Chondrocyte (in vitro differentiated cells): ENCODE data around the gene TRIM2. TPM values are rescaled to one million over a fixed set of nuclear protein-coding genes. Genes with fewer than 3 reads are reported as not detected.

Experiments
- DNase-seq: peaks from one replicate; pipeline ENCODE4 v3.0.0; 2021; ENCODE audit warnings: mixed read lengths, low spot score
- H3K27ac Mint-ChIP-seq: one replicate; pipeline ENCODE4 v1.8.0; 2021; ENCODE audit warnings: mild to moderate bottlenecking, moderate library complexity, mixed read lengths; ENCODE audit not compliant: unreplicated experiment
- H3K27me3 Mint-ChIP-seq: 2 replicates; pipeline ENCODE4 v1.8.0; 2021; ENCODE audit warnings: low read depth, mixed read lengths
- H3K36me3 Mint-ChIP-seq: 2 replicates; pipeline ENCODE4 v1.8.0; 2021; ENCODE audit warnings: low read depth, mixed read lengths
- H3K4me1 Mint-ChIP-seq: 2 replicates; pipeline ENCODE4 v1.8.0; 2021; ENCODE audit warnings: low read depth, mild to moderate bottlenecking, mixed read lengths
- H3K4me3 Mint-ChIP-seq: one replicate; pipeline ENCODE4 v1.8.0; 2021; ENCODE audit warnings: mild to moderate bottlenecking, moderate library complexity, mixed read lengths; ENCODE audit not compliant: unreplicated experiment
- H3K9me3 Mint-ChIP-seq: 2 replicates; pipeline ENCODE4 v1.8.0; 2021; ENCODE audit warnings: low read depth, mixed read lengths
- total RNA-seq: library from RNA; stranded (reverse); gene quantifications from 3 replicates; pipeline ENCODE4 v1.2.1, GENCODE V29; 2021
- TF ChIP-seq, protein P1 (sequence below): fragments of 200-600 bp; sonication (generic); IDR thresholded peaks from 2 replicates; pipeline ENCODE4 v1.5.0; 2021; ENCODE audit warnings: antibody characterized with exemption, mild to moderate bottlenecking, moderate library complexity

Gene TRIM2
- total RNA-seq, 1 donor from 2014 or later = 18.2 TPM

DNA sequence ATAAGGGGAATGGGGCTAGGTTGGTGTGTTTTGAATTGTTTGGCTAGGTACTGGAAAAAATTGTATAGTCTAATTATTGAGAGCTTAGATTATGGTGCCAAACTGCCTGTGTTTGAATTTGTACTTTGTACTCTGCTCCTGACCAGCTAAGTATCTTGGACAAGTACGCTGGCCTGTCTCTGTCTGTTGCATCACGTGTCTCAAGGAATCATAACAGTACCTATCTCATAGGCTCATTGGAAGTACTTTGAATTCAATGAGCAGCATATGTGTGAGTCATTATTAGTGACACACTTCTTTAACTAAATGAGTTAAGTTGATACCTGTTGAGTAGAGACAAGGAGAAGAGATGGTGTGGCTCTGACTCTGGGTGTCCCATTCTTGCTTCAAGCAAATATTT lies 70.7 kb downstream of the TRIM2 start:
- DNase-seq = no peak
- H3K27ac Mint-ChIP-seq = no peak overlapping the region

DNA sequence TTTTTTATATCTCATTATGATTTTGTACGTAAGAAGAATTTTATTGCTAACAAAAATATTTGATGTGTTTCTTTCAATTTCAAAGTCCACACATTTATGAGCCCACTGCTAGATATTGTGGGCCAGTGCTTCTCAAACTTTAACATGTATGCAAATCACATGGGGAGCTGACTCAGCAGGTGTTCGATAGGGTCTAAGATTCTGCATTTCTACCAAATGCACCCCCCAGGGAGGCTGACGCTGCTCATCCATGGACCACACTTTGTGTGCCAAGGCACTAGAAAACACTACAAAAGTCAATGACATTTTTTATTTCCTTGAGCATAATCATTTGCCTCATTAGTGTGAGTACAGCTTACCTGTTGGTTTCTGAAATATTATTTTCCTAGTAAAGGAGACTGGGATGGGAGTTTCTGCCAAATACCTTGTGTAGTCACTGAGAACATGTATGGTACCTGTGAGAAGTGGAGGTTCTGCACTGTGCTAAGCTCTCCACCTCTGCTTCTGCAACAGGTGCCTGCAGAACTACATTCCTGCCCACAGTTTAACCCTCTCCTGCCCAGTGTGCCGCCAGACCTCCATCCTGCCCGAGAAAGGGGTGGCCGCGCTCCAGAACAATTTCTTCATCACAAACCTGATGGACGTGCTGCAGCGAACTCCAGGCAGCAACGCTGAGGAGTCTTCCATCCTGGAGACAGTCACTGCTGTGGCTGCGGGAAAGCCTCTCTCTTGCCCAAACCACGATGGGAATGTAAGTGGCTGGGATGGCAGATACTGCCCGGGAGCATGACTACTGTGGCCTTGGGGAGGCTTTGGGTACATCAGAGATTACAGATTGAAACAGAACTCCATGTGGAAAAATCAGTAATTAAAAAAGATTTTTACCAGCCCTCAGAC lies 71.4 kb downstream of the TRIM2 start:
- H3K36me3 Mint-ChIP-seq = peaks cover 7% of the 10 kb centered on the region
- H3K27ac Mint-ChIP-seq = no peak overlapping the region
- no peak for DNase-seq
- H3K27me3 Mint-ChIP-seq = no peaks in the 10 kb centered on the region
- H3K4me3 Mint-ChIP-seq = no peak overlapping the region
- H3K9me3 Mint-ChIP-seq = no peaks in the 10 kb centered on the region
- no peaks in the 10 kb centered on the region for H3K4me1 Mint-ChIP-seq
- TF ChIP-seq, protein P1, sequence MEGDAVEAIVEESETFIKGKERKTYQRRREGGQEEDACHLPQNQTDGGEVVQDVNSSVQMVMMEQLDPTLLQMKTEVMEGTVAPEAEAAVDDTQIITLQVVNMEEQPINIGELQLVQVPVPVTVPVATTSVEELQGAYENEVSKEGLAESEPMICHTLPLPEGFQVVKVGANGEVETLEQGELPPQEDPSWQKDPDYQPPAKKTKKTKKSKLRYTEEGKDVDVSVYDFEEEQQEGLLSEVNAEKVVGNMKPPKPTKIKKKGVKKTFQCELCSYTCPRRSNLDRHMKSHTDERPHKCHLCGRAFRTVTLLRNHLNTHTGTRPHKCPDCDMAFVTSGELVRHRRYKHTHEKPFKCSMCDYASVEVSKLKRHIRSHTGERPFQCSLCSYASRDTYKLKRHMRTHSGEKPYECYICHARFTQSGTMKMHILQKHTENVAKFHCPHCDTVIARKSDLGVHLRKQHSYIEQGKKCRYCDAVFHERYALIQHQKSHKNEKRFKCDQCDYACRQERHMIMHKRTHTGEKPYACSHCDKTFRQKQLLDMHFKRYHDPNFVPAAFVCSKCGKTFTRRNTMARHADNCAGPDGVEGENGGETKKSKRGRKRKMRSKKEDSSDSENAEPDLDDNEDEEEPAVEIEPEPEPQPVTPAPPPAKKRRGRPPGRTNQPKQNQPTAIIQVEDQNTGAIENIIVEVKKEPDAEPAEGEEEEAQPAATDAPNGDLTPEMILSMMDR = no peak

More for the DNA sequence above, 70.7 kb downstream of the TRIM2 start:
- TF ChIP-seq, protein P1 = no peak
- H3K4me1 Mint-ChIP-seq = no peaks in the 10 kb centered on the region
- no peaks in the 10 kb centered on the region for H3K9me3 Mint-ChIP-seq
- no peak overlapping the region for H3K4me3 Mint-ChIP-seq
- H3K27me3 Mint-ChIP-seq = no peaks in the 10 kb centered on the region
- H3K36me3 Mint-ChIP-seq = peaks cover 7% of the 10 kb centered on the region

DNA sequence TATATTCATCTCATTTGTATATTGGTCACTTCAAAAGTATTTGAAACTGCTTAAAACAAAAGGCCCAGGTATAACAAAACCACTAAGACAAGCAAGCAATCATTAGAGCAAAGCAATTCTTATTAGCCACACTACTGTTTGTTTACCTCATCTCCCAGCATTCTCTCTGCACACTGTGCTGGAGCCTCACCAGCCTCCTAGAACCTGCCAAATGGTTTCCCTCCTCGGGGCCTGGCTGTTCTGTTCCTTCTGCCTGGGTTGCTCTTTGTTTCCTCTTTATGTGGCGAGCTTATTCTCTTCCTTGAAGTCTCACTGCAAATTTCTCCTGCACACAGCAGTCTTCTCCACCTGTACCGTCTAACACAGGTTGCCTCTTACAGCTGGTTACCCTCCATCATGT lies 72.7 kb downstream of the TRIM2 start:
- H3K27me3 Mint-ChIP-seq = no peaks in the 10 kb centered on the region
- TF ChIP-seq, protein P1 = no peak
- no peaks in the 10 kb centered on the region for H3K4me1 Mint-ChIP-seq
- no peaks in the 10 kb centered on the region for H3K9me3 Mint-ChIP-seq
- DNase-seq = no peak
- no peak overlapping the region for H3K4me3 Mint-ChIP-seq
- H3K27ac Mint-ChIP-seq = no peak overlapping the region
- peaks cover 8% of the 10 kb centered on the region for H3K36me3 Mint-ChIP-seq

DNA sequence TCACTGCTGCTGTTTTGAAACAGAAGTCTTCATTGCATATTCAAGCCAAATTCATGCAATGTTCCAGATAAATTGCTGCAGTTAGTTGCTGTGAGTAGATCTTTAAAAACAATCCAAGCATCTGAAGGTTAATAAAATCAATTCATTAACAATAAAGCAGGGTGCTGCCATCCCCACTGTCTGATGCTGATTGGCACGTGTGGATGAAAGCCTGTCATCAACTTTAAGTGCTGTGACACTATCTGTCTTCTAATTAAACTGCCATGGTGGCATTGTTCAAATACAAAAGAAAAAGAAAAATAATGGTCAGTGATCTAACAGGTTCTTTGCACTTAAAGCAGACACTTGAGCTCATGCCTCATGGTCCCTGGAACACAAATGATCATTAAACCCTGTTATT lies 77.2 kb downstream of the TRIM2 start:
- no peak overlapping the region for H3K27ac Mint-ChIP-seq
- H3K4me1 Mint-ChIP-seq = no peaks in the 10 kb centered on the region
- peaks cover 3% of the 10 kb centered on the region for H3K9me3 Mint-ChIP-seq
- no peaks in the 10 kb centered on the region for H3K27me3 Mint-ChIP-seq
- no peak overlapping the region for H3K4me3 Mint-ChIP-seq
- DNase-seq = no peak
- H3K36me3 Mint-ChIP-seq = peaks cover 14% of the 10 kb centered on the region
- TF ChIP-seq, protein P1 = no peak

DNA sequence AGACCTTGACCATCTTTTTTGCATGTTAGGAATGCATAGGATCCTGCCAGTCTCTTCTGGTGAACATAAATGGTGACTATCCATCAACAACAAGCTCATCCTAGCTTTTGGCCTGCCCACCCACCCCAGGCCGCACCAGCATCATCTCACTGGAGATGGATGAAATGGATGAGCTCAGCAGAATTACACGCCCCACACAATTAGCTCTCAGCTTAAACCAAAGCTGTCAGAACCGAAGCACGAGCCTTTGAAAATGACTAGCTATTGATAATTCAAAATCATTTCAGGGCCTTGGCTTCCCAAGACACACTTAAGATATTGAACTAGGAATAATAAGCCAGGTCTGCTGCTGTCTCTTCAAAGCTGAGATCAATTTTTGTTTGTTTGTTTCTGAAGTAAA lies 77.8 kb downstream of the TRIM2 start:
- H3K9me3 Mint-ChIP-seq = peaks cover 3% of the 10 kb centered on the region
- H3K27ac Mint-ChIP-seq = no peak overlapping the region
- peaks cover 14% of the 10 kb centered on the region for H3K36me3 Mint-ChIP-seq
- H3K4me1 Mint-ChIP-seq = no peaks in the 10 kb centered on the region
- H3K27me3 Mint-ChIP-seq = no peaks in the 10 kb centered on the region
- no peak for DNase-seq
- TF ChIP-seq, protein P1 = no peak
- H3K4me3 Mint-ChIP-seq = no peak overlapping the region
